H9 (cell line): ENCODE measurements around the gene FMO2. TPM values are rescaled to one million over a fixed set of nuclear protein-coding genes. Genes with fewer than 3 reads are reported as not detected.

Experiments
- DNase-seq: peaks from one replicate; pipeline ENCODE4 v3.0.0-alpha.2; 2017
- H2AFZ ChIP-seq: one replicate; pipeline ENCODE4 v1.6.1; 2013; ENCODE audit warnings: mild to moderate bottlenecking, low read length, control low read depth, moderate library complexity
- H2AK5ac ChIP-seq: 2 replicates; pipeline ENCODE4 v1.6.1; 2013; ENCODE audit warnings: low read length, control low read depth, mixed read lengths; ENCODE audit not compliant: insufficient read length
- H2BK120ac ChIP-seq: one replicate; pipeline ENCODE4 v1.6.1; 2013; ENCODE audit warnings: low read depth, mild to moderate bottlenecking, low read length, control low read depth, inconsistent platforms; ENCODE audit not compliant: poor library complexity, severe bottlenecking
- H2BK12ac ChIP-seq: 2 replicates; pipeline ENCODE4 v1.6.1; 2013; ENCODE audit warnings: low read length, control low read depth, mixed read lengths, low read depth; ENCODE audit not compliant: insufficient read length
- H2BK15ac ChIP-seq: 2 replicates; pipeline ENCODE4 v1.6.1; 2013; ENCODE audit warnings: low read depth, low read length, control low read depth
- H2BK20ac ChIP-seq: one replicate; pipeline ENCODE4 v1.6.1; 2013; ENCODE audit warnings: low read depth, mild to moderate bottlenecking, low read length, control low read depth, inconsistent platforms; ENCODE audit not compliant: poor library complexity, severe bottlenecking
- H2BK5ac ChIP-seq: 2 replicates; pipeline ENCODE4 v1.6.1; 2013; ENCODE audit warnings: low read length, control low read depth, mixed read lengths; ENCODE audit not compliant: insufficient read length
- H3K14ac ChIP-seq: 2 replicates; pipeline ENCODE4 v1.6.1; 2013; ENCODE audit warnings: low read length, control low read depth; ENCODE audit not compliant: insufficient read depth
- H3K18ac ChIP-seq: 2 replicates; pipeline ENCODE4 v1.6.1; 2013; ENCODE audit warnings: low read depth, mild to moderate bottlenecking, mixed read lengths, low read length, control low read depth; ENCODE audit not compliant: insufficient read length
- H3K23ac ChIP-seq: 2 replicates; pipeline ENCODE4 v1.6.1; 2013; ENCODE audit warnings: low read length, control low read depth, mixed read lengths, low read depth; ENCODE audit not compliant: insufficient read length
- H3K23me2 ChIP-seq: 2 replicates; pipeline ENCODE4 v1.6.1; 2013; ENCODE audit warnings: low read depth, mild to moderate bottlenecking, mixed read lengths, low read length, control low read depth; ENCODE audit not compliant: insufficient read length, poor library complexity, severe bottlenecking
- H3K27ac ChIP-seq: 2 replicates; pipeline ENCODE4 v1.5.1; 2013; ENCODE audit warnings: low read length, control low read depth, mixed read lengths, low read depth; ENCODE audit not compliant: insufficient read length
- H3K27me3 ChIP-seq: 2 replicates; pipeline ENCODE4 v1.6.1; 2013; ENCODE audit warnings: low read length, control low read depth, inconsistent platforms; ENCODE audit not compliant: insufficient read depth
- H3K4ac ChIP-seq: 2 replicates; pipeline ENCODE4 v1.6.1; 2013; ENCODE audit warnings: low read depth, mild to moderate bottlenecking, control low read depth, inconsistent platforms, low read length, moderate library complexity
- H3K4me1 ChIP-seq: 2 replicates; pipeline ENCODE4 v1.6.1; 2013; ENCODE audit warnings: low read length, control low read depth, inconsistent platforms; ENCODE audit not compliant: insufficient read depth
- H3K4me2 ChIP-seq: 2 replicates; pipeline ENCODE4 v1.6.1; 2013; ENCODE audit warnings: low read length, control low read depth, mixed read lengths; ENCODE audit not compliant: insufficient read length, insufficient read depth
- H3K56ac ChIP-seq: 2 replicates; pipeline ENCODE4 v1.6.1; 2013; ENCODE audit warnings: low read depth, mild to moderate bottlenecking, mixed read lengths, low read length, control low read depth; ENCODE audit not compliant: insufficient read length
- H3K79me1 ChIP-seq: 2 replicates; pipeline ENCODE4 v1.6.1; 2013; ENCODE audit warnings: low read depth, mild to moderate bottlenecking, moderate library complexity, low read length, control low read depth, inconsistent platforms; ENCODE audit not compliant: insufficient read depth, poor library complexity, severe bottlenecking
- H3K79me2 ChIP-seq: 2 replicates; pipeline ENCODE4 v1.6.1; 2013; ENCODE audit warnings: low read length, control low read depth, inconsistent platforms; ENCODE audit not compliant: insufficient read depth
- H3K9ac ChIP-seq: 2 replicates; pipeline ENCODE4 v1.6.1; 2013; ENCODE audit warnings: low read length, control low read depth, mixed read lengths; ENCODE audit not compliant: insufficient read length; ENCODE audit errors: extremely low read depth
- H3K9me3 ChIP-seq: one replicate; pipeline ENCODE4 v1.6.1; 2013; ENCODE audit warnings: low read depth, low read length, inconsistent platforms; ENCODE audit not compliant: control insufficient read depth
- H3T11ph ChIP-seq: one replicate; pipeline ENCODE4 v1.6.1; 2013; ENCODE audit warnings: mild to moderate bottlenecking, low read length, control low read depth, inconsistent platforms
- H4K20me1 ChIP-seq: one replicate; pipeline ENCODE4 v1.6.1; 2013; ENCODE audit not compliant: control insufficient read depth, insufficient read length, insufficient read depth
- H4K5ac ChIP-seq: 2 replicates; pipeline ENCODE4 v1.6.1; 2013; ENCODE audit warnings: low read depth, mild to moderate bottlenecking, mixed read lengths, low read length, control low read depth; ENCODE audit not compliant: insufficient read length
- H4K8ac ChIP-seq: replicated peaks from 2 replicates; pipeline ENCODE4 v1.6.1; 2013; ENCODE audit warnings: low read length, control low read depth, mixed read lengths, low read depth; ENCODE audit not compliant: insufficient read length
- H4K91ac ChIP-seq: 2 replicates; pipeline ENCODE4 v1.6.1; 2013; ENCODE audit warnings: low read depth, mild to moderate bottlenecking, moderate library complexity, mixed read lengths, low read length, control low read depth; ENCODE audit not compliant: insufficient read length
- H3K27ac Mint-ChIP-seq, 3 experiments: 2 replicates in 2 of 3; 3 replicates in 1 of 3; pipeline ENCODE4 v1.8.0; 2020 to 2021; ENCODE audit warnings: mixed read lengths in 3 of 3, mild to moderate bottlenecking in 1 of 3, moderate library complexity in 1 of 3
- H3K27me3 Mint-ChIP-seq: 2 replicates; pipeline ENCODE4 v1.8.0; 2021; ENCODE audit warnings: low read depth, mild to moderate bottlenecking, moderate library complexity, mixed read lengths
- H3K36me3 Mint-ChIP-seq, 3 experiments: 2 replicates in 2 of 3; 3 replicates in 1 of 3; pipeline ENCODE4 v1.8.0; 2020 to 2021; ENCODE audit warnings: low read depth in 3 of 3, mixed read lengths in 3 of 3; ENCODE audit not compliant: insufficient read depth in 1 of 3
- H3K4me1 Mint-ChIP-seq, 2 experiments: 2 replicates each; pipeline ENCODE4 v1.8.0; 2020; ENCODE audit warnings: mixed read lengths in 2 of 2
- H3K4me3 Mint-ChIP-seq, 2 experiments: 2 replicates in 1 of 2; 3 replicates in 1 of 2; pipeline ENCODE4 v1.8.0; 2020 to 2021; ENCODE audit warnings: mild to moderate bottlenecking in 2 of 2, mixed read lengths in 2 of 2, moderate library complexity in 1 of 2
- H3K9me3 Mint-ChIP-seq, 2 experiments: 2 replicates in 1 of 2; 3 replicates in 1 of 2; pipeline ENCODE4 v1.8.0; 2020; ENCODE audit warnings: mild to moderate bottlenecking in 2 of 2, mixed read lengths in 2 of 2, moderate library complexity in 1 of 2
- WGBS: extraction: QIAGEN DNeasy Blood & Tissue Kit; methylation state at CpG from one replicate; pipeline ENCODE4 v1.1.7; 2013; ENCODE audit warnings: missing lambda C conversion rate, low lambda C conversion rate, mixed read lengths; ENCODE audit not compliant: insufficient read length; ENCODE audit errors: extremely low coverage; 5-methylcytosine and 5-hydroxymethylcytosine counted together
- total RNA-seq: library from RNA; stranded (reverse); gene quantifications from 2 replicates; pipeline ENCODE4 v1.2.1, GENCODE V29; 2021
- TF ChIP-seq, protein P1 (sequence below): fragments of 200-600 bp; sonication (generic); conservative IDR thresholded peaks from 3 replicates; pipeline ENCODE4 v1.8.0; 2021; ENCODE audit warnings: antibody characterized with exemption, mild to moderate bottlenecking

The FMO2 gene
- total RNA-seq, 1 experiment from 2014 or later = not detected

DNA sequence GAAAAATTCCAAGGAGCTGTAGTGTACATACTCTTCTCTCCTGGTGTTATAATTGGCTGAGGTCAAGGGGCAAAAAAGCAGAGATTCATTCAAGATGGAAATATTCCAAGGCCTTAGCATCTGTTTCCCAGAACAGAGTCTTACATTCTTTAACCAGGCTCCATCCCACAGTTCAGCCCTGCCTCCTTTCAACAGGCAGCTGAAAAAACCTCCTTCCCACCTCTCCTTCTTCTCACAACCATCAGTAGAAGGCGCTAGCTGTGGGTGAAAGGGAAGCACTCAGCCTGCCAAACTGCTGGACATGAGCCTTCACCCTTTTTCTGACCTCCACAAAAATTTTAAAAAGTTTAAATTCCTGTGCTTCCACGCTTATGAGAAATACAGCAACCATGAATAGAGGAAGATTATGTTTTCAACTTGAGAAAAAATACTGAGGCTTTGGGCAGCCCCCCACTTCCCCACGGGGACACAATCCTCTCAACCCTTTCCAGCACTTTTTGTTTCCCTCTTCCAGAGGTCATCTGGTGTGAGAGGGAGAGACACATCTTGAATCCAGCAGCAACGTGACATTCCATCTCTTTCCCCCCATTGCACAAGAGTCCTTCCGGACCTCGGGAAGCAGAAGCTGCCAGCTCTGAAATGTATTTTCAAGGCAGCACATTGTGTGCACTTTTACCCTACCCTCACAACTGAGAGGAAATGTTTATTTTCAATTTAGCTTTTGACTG lies 43.2 kb upstream of the FMO2 start:
- no peaks in the 10 kb centered on the region for H3K79me1 ChIP-seq
- H4K91ac ChIP-seq = no peak overlapping the region
- no peak overlapping the region for H3K14ac ChIP-seq
- H4K5ac ChIP-seq = no peak overlapping the region
- no CpG with 5 or more reads among the region's 6 CpGs for WGBS
- no peak overlapping the region for H2BK120ac ChIP-seq
- H3K23me2 ChIP-seq = no peaks in the 10 kb centered on the region
- H4K8ac ChIP-seq = no peak overlapping the region
- H3K4me2 ChIP-seq = no peak overlapping the region
- no peaks in the 10 kb centered on the region for H4K20me1 ChIP-seq
- H3K27ac ChIP-seq = no peak overlapping the region
- no peak overlapping the region for H3K23ac ChIP-seq
- no peak overlapping the region for H2AK5ac ChIP-seq
- H3K4me3 Mint-ChIP-seq = no peak overlapping the region; a peak in 1 of 5 replicates
- no peaks in the 10 kb centered on the region for H3K9me3 Mint-ChIP-seq
- no peaks in the 10 kb centered on the region for H3K27me3 Mint-ChIP-seq
- H3K4me1 ChIP-seq = no peaks in the 10 kb centered on the region; the same call in 1 of the 2 replicates
- H3K27me3 ChIP-seq = no peaks in the 10 kb centered on the region
- no peak overlapping the region for H2BK20ac ChIP-seq
- DNase-seq = peak; percentile 36
- H2AFZ ChIP-seq = no peak overlapping the region
- no peaks in the 10 kb centered on the region for H3K36me3 Mint-ChIP-seq
- H2BK12ac ChIP-seq = no peak overlapping the region
- TF ChIP-seq, protein P1, sequence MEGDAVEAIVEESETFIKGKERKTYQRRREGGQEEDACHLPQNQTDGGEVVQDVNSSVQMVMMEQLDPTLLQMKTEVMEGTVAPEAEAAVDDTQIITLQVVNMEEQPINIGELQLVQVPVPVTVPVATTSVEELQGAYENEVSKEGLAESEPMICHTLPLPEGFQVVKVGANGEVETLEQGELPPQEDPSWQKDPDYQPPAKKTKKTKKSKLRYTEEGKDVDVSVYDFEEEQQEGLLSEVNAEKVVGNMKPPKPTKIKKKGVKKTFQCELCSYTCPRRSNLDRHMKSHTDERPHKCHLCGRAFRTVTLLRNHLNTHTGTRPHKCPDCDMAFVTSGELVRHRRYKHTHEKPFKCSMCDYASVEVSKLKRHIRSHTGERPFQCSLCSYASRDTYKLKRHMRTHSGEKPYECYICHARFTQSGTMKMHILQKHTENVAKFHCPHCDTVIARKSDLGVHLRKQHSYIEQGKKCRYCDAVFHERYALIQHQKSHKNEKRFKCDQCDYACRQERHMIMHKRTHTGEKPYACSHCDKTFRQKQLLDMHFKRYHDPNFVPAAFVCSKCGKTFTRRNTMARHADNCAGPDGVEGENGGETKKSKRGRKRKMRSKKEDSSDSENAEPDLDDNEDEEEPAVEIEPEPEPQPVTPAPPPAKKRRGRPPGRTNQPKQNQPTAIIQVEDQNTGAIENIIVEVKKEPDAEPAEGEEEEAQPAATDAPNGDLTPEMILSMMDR = peak; percentile 26; the same call in 2 of the 3 replicates
- H3K18ac ChIP-seq = no peak overlapping the region
- no peaks in the 10 kb centered on the region for H3K79me2 ChIP-seq
- H3K27ac Mint-ChIP-seq = peak overlapping the region in 2 of 3 experiments; percentile 55 to 63; a peak in 4 of 7 replicates
- no peak overlapping the region for H3K56ac ChIP-seq
- no peak overlapping the region for H3T11ph ChIP-seq
- no peak overlapping the region for H2BK5ac ChIP-seq
- no peaks in the 10 kb centered on the region for H3K9me3 ChIP-seq
- H3K4me1 Mint-ChIP-seq = peaks cover 30 to 31% of the 10 kb centered on the region in 2 experiments
- no peak overlapping the region for H3K4ac ChIP-seq
- no peak overlapping the region for H2BK15ac ChIP-seq
- no peak overlapping the region for H3K9ac ChIP-seq
